ENCODE data around the gene AHNAK. TPM values are rescaled to one million over a fixed set of nuclear protein-coding genes. Genes with fewer than 3 reads are reported as not detected.

Gene AHNAK
- total and polyA plus RNA-seq, 2 donors (not counting 3 experiments of a cell fraction or from before 2014, with no cell fraction given): 35.2 to 436 TPM

DNA sequence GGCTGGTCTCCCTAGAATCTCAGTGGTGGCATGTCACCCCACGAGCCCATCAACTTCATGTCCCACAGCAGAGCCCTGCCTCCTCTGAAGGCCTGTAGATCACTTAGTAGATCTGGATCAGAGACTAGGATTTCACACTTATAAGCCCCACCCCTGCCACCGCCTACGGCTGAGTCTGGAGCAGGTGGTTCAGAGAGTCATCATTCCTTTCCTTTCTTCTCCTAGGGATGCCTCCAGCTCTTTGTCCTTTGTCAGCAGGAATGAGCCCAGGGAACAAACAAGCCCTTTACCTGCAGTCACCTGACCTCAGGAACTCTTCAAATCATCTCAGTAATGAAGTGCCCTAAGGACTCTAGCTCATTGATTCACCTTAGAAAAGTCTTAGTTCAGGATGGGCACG lies 90.0 kb downstream of the AHNAK start:
- Histone ChIP-seq H2AFZ (ENCODE audit: low read depth, low read length) (no peak overlapping the region), H3K4me2 (ENCODE audit: insufficient read depth, low read length) (no peak overlapping the region), H3K4me1 (ENCODE audit: control insufficient read depth, extremely low read depth, insufficient read depth, low read length) (no peaks in the 10 kb centered on the region), H3K9me3 (replicated peaks; ENCODE audit: control insufficient read depth, insufficient read depth, low read length) (no peaks in the 10 kb centered on the region), H3K9me1 (replicated peaks; ENCODE audit: control insufficient read depth, extremely low read depth, insufficient read depth, low read length) (no peaks in the 10 kb centered on the region), H3K36me3 (ENCODE audit: control insufficient read depth in 2 of 2, extremely low read depth in 1 of 2, insufficient read depth in 2 of 2, low read length in 2 of 2) (no peaks in the 10 kb centered on the region), H3K4me3 (replicated peaks in 1 of 3; ENCODE audit: insufficient read depth in 1 of 3, low read depth in 1 of 3, low read length in 3 of 3) (no peak overlapping the region), H3K79me2 (ENCODE audit: control insufficient read depth, insufficient read depth, low read length) (no peaks in the 10 kb centered on the region), H3K9ac (replicated peaks; ENCODE audit: extremely low read depth, insufficient read depth, low read length) (no peak overlapping the region), H3K27me3 (ENCODE audit: control insufficient read depth in 2 of 2, insufficient read depth in 2 of 2, low read length in 2 of 2) (no peaks in the 10 kb centered on the region), H4K20me1 (replicated peaks; ENCODE audit: control insufficient read depth, extremely low read depth, insufficient read depth, low read length) (no peaks in the 10 kb centered on the region), H3K27ac (ENCODE audit: insufficient read depth, low read depth, low read length) (no peak overlapping the region)
- POLR2A ChIA-PET: no interaction called here
- BruUV-seq (replicated peaks): no TSS peak
- DNase-seq (ENCODE audit: low read depth, low spot score): no peak
- dilution Hi-C loops (cut with MboI; ENCODE audit: extremely low pct_ligation_motif_present, low sequenced_read_pairs): no loop called here
- FAIRE-seq: no peak
- CTCF ChIA-PET: interaction anchor here (1.0 to 1.5 kb wide), 4 partner anchors 12 to 52 kb away, joined by 3 to 4 read pairs (median 3); no protein-coding TSS in a partner anchor
- TF ChIP-seq, protein P1, sequence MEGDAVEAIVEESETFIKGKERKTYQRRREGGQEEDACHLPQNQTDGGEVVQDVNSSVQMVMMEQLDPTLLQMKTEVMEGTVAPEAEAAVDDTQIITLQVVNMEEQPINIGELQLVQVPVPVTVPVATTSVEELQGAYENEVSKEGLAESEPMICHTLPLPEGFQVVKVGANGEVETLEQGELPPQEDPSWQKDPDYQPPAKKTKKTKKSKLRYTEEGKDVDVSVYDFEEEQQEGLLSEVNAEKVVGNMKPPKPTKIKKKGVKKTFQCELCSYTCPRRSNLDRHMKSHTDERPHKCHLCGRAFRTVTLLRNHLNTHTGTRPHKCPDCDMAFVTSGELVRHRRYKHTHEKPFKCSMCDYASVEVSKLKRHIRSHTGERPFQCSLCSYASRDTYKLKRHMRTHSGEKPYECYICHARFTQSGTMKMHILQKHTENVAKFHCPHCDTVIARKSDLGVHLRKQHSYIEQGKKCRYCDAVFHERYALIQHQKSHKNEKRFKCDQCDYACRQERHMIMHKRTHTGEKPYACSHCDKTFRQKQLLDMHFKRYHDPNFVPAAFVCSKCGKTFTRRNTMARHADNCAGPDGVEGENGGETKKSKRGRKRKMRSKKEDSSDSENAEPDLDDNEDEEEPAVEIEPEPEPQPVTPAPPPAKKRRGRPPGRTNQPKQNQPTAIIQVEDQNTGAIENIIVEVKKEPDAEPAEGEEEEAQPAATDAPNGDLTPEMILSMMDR (IDR thresholded peaks at IDR 0.05; ENCODE audit: extremely low read depth in 1 of 2, insufficient read depth in 1 of 2, low read depth in 1 of 2, low read length in 2 of 2): no peak
- no peak for TF ChIP-seq GATA2 (IDR thresholded peaks at IDR 0.05; ENCODE audit: insufficient read depth, insufficient read length, low read depth, low read length)
- intact Hi-C loops (cut with micrococcal nuclease): no loop called here

DNA sequence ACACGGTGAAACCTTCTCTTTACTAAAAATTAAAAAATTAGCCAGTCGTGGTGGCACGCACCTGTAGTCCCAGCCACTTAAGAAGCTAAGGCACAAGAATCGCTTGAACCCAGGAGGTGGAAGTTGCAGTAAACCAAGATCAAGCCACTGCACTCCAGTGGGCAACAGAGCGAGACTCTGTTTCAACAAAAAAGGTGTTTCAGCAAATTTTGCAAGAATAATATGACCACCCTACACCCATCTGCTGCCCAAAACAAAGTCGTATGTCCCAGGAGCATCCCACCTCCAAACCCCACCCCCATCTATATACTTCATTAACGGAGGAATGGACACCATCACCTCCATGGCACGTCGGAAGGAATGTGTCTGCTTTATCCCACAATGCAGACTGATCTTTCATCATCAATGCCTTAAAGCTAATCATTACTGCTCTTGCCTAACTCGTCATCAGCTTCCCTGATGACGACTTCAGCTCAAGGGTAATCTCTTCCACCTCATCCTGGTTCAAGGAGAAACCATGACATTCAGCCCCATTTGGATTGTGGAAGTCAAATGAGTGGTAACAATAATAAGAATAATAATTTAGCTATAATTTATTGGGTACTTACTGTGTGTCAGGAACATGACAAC lies 93.7 kb downstream of the AHNAK start:
- intact Hi-C loops (cut with micrococcal nuclease): no loop called here
- Histone ChIP-seq H3K4me2 (ENCODE audit: insufficient read depth, low read length) (no peak overlapping the region), H3K9ac (replicated peaks; ENCODE audit: extremely low read depth, insufficient read depth, low read length) (no peak overlapping the region), H4K20me1 (replicated peaks; ENCODE audit: control insufficient read depth, extremely low read depth, insufficient read depth, low read length) (no peaks in the 10 kb centered on the region), H3K27ac (ENCODE audit: insufficient read depth, low read depth, low read length) (no peak overlapping the region), H3K79me2 (ENCODE audit: control insufficient read depth, insufficient read depth, low read length) (no peaks in the 10 kb centered on the region), H3K9me3 (replicated peaks; ENCODE audit: control insufficient read depth, insufficient read depth, low read length) (no peaks in the 10 kb centered on the region), H3K4me1 (ENCODE audit: control insufficient read depth, extremely low read depth, insufficient read depth, low read length) (no peaks in the 10 kb centered on the region), H2AFZ (ENCODE audit: low read depth, low read length) (no peak overlapping the region), H3K9me1 (replicated peaks; ENCODE audit: control insufficient read depth, extremely low read depth, insufficient read depth, low read length) (no peaks in the 10 kb centered on the region), H3K36me3 (ENCODE audit: control insufficient read depth in 2 of 2, extremely low read depth in 1 of 2, insufficient read depth in 2 of 2, low read length in 2 of 2) (no peaks in the 10 kb centered on the region), H3K4me3 (replicated peaks in 1 of 3; ENCODE audit: insufficient read depth in 1 of 3, low read depth in 1 of 3, low read length in 3 of 3) (no peak overlapping the region), H3K27me3 (ENCODE audit: control insufficient read depth in 2 of 2, insufficient read depth in 2 of 2, low read length in 2 of 2) (no peaks in the 10 kb centered on the region)
- ChIA-PET POLR2A (no interaction called here), CTCF (interaction anchor here (0.8 to 2.5 kb wide), 3 partner anchors 24 to 90 kb away, joined by 3 to 10 read pairs (median 3); no protein-coding TSS in a partner anchor)
- FAIRE-seq (no peak), DNase-seq (ENCODE audit: low read depth, low spot score) (no peak)
- no TSS peak for BruUV-seq (replicated peaks)
- TF ChIP-seq, protein P1 (IDR thresholded peaks at IDR 0.05; ENCODE audit: extremely low read depth in 1 of 2, insufficient read depth in 1 of 2, low read depth in 1 of 2, low read length in 2 of 2): no peak
- TF ChIP-seq POLR2AphosphoS5 (IDR thresholded peaks at IDR 0.05; ENCODE audit: insufficient read depth, low read depth, low read length) (no peak), GATA2 (IDR thresholded peaks at IDR 0.05; ENCODE audit: insufficient read depth, insufficient read length, low read depth, low read length) (no peak), JUN (IDR thresholded peaks at IDR 0.05; ENCODE audit: borderline replicate concordance, insufficient read depth, insufficient read length, low read depth) (no peak), MYC (IDR thresholded peaks at IDR 0.05; ENCODE audit: low read depth, low read length) (no peak), POLR2A (IDR thresholded peaks at IDR 0.05; ENCODE audit: low read depth, low read length) (no peak), EZH2 (IDR thresholded peaks at IDR 0.05; ENCODE audit: borderline replicate concordance, low read depth, low read length, severe bottlenecking) (no peak), FOS (IDR thresholded peaks at IDR 0.05; ENCODE audit: borderline replicate concordance, insufficient read depth, low read length) (no peak)
- TF ChIP-seq, protein P2, sequence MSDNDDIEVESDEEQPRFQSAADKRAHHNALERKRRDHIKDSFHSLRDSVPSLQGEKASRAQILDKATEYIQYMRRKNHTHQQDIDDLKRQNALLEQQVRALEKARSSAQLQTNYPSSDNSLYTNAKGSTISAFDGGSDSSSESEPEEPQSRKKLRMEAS (IDR thresholded peaks at IDR 0.05; ENCODE audit: insufficient read depth, insufficient read length): no peak
- dilution Hi-C loops (cut with MboI; ENCODE audit: extremely low pct_ligation_motif_present, low sequenced_read_pairs): no loop called here
